ENCODE data around the gene NR4A3. TPM values are rescaled to one million over a fixed set of nuclear protein-coding genes. Genes with fewer than 3 reads are reported as not detected.

NR4A3 gene
- total and polyA plus RNA-seq, 10 of the 15 experiments (the other 5 are each of a cell fraction or from before 2014, with no cell fraction given): 0.04 to 2.1 (median 0.64) TPM; not detected in 1

- no peak for DNase-seq (ENCODE audit: low read depth, low spot score)
- Histone ChIP-seq H3K4me1 (ENCODE audit: control insufficient read depth, insufficient read depth, low read length) (no peaks in the 10 kb centered on the region), H3K4me3 (no peak overlapping the region), H3K36me3 (ENCODE audit: control insufficient read depth in 2 of 2, insufficient read depth in 2 of 2, low read length in 1 of 2) (no peaks in the 10 kb centered on the region), H4K20me1 (ENCODE audit: control insufficient read depth, insufficient read depth) (no peaks in the 10 kb centered on the region), H3K27ac (ENCODE audit: control insufficient read depth, insufficient read depth) (no peak overlapping the region), H3K27me3 (replicated peaks in 1 of 2; ENCODE audit: control insufficient read depth in 2 of 2, insufficient read depth in 2 of 2, low read length in 1 of 2) (no peaks in the 10 kb centered on the region), H3K79me2 (ENCODE audit: control insufficient read depth, insufficient read depth, low read length) (no peaks in the 10 kb centered on the region), H3K9ac (ENCODE audit: control insufficient read depth, insufficient read depth, low read length) (no peak overlapping the region), H2AFZ (ENCODE audit: control insufficient read depth, low read depth, low read length) (no peak overlapping the region), H3K9me3 (replicated peaks; ENCODE audit: control insufficient read depth, insufficient read depth, low read length) (no peaks in the 10 kb centered on the region), H3K4me2 (ENCODE audit: control insufficient read depth, insufficient read depth) (no peak overlapping the region)
- intact Hi-C loops (cut with micrococcal nuclease; ENCODE audit: unreplicated experiment) (no loop called here), in situ Hi-C loops (cut with MboI) (no loop called here)
- 80% methylated on average over 1 of the region's 1 CpG for WGBS (ENCODE audit: insufficient coverage, insufficient replicate concordance, low lambda C conversion rate, missing lambda C conversion rate)
- RAD21 ChIA-PET (ENCODE audit: unreplicated experiment): no interaction called here
- POLR2A ChIA-PET: no interaction called here
- SMC1A ChIA-PET (ENCODE audit: uncharacterized antibody, unreplicated experiment): interaction anchor here (1.2 kb wide), 1 partner anchor 11 kb away, joined by 3 read pairs; no protein-coding TSS in a partner anchor
- CTCF ChIA-PET: no interaction called here
- no TSS peak for BruUV-seq (replicated peaks)
- no peak for TF ChIP-seq TBL1XR1 (IDR thresholded peaks at IDR 0.05; ENCODE audit: low read depth, low read length)
- no peak for TF ChIP-seq ZNF24 (IDR thresholded peaks at IDR 0.05)
- no peak for TF ChIP-seq ZNF384 (IDR thresholded peaks at IDR 0.05; ENCODE audit: borderline replicate concordance, low read depth, low read length)
- no peak for TF ChIP-seq ZZZ3 (IDR thresholded peaks at IDR 0.05; ENCODE audit: control insufficient read depth, insufficient read length, low read depth)
- TF ChIP-seq, protein P1, sequence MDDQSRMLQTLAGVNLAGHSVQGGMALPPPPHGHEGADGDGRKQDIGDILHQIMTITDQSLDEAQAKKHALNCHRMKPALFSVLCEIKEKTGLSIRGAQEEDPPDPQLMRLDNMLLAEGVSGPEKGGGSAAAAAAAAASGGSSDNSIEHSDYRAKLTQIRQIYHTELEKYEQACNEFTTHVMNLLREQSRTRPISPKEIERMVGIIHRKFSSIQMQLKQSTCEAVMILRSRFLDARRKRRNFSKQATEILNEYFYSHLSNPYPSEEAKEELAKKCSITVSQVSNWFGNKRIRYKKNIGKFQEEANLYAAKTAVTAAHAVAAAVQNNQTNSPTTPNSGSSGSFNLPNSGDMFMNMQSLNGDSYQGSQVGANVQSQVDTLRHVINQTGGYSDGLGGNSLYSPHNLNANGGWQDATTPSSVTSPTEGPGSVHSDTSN (IDR thresholded peaks at IDR 0.05; ENCODE audit: insufficient replicate concordance, low read depth, low read length): no peak
- TF ChIP-seq ZNF622 (IDR thresholded peaks at IDR 0.05): no peak
- no peak for FAIRE-seq
- ATAC-seq: no peak
Observed at GRCh38 chr9:99840072-99840471, 18.4 kb downstream of the NR4A3 start.

DNA sequence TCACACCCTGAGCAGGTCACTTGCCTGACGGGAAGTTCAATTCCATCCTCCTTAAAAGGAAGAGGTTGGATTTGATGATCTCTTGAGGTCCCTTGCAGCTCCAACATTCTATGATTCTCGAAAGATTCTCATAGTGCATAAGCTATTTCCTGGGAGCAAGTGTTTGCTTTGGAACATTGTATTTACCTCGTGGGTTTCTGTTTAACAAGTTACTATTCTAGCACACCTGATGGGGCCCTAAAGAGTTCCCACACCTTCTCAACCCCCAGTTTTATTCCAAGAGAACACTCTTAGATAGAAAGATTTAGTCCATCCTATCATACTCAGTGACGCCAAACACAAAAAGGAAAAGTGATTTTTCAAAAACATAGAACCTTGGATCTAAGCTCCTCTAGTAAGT lies 23.4 kb downstream of the NR4A3 start:
- intact Hi-C loops (cut with micrococcal nuclease; ENCODE audit: unreplicated experiment) (no loop called here), in situ Hi-C loops (cut with MboI) (no loop called here)
- ATAC-seq: no peak
- no TSS peak for BruUV-seq (replicated peaks)
- no peak for DNase-seq (ENCODE audit: low read depth, low spot score)
- Histone ChIP-seq H3K9me3 (replicated peaks; ENCODE audit: control insufficient read depth, insufficient read depth, low read length) (no peaks in the 10 kb centered on the region), H3K27ac (ENCODE audit: control insufficient read depth, insufficient read depth) (no peak overlapping the region), H3K4me1 (ENCODE audit: control insufficient read depth, insufficient read depth, low read length) (no peaks in the 10 kb centered on the region), H3K9ac (ENCODE audit: control insufficient read depth, insufficient read depth, low read length) (no peak overlapping the region), H3K4me3 (no peak overlapping the region), H2AFZ (ENCODE audit: control insufficient read depth, low read depth, low read length) (no peak overlapping the region), H4K20me1 (ENCODE audit: control insufficient read depth, insufficient read depth) (no peaks in the 10 kb centered on the region), H3K4me2 (ENCODE audit: control insufficient read depth, insufficient read depth) (no peak overlapping the region), H3K79me2 (ENCODE audit: control insufficient read depth, insufficient read depth, low read length) (no peaks in the 10 kb centered on the region), H3K36me3 (ENCODE audit: control insufficient read depth in 2 of 2, insufficient read depth in 2 of 2, low read length in 1 of 2) (no peaks in the 10 kb centered on the region), H3K27me3 (replicated peaks in 1 of 2; ENCODE audit: control insufficient read depth in 2 of 2, insufficient read depth in 2 of 2, low read length in 1 of 2) (no peaks in the 10 kb centered on the region)
- no peak for TF ChIP-seq NFYB (IDR thresholded peaks at IDR 0.05; ENCODE audit: insufficient read depth, low read depth, low read length)
- TF ChIP-seq MEF2B (IDR thresholded peaks at IDR 0.05; ENCODE audit: partially characterized antibody, poor library complexity, severe bottlenecking): no peak
- no peak for TF ChIP-seq POLR2A (IDR thresholded peaks at IDR 0.05; ENCODE audit: low read depth, low read length)
- no peak for TF ChIP-seq NRF1 (conservative IDR thresholded peaks at IDR 0.05; ENCODE audit: low read depth, low read length)
- TF ChIP-seq, protein P2, sequence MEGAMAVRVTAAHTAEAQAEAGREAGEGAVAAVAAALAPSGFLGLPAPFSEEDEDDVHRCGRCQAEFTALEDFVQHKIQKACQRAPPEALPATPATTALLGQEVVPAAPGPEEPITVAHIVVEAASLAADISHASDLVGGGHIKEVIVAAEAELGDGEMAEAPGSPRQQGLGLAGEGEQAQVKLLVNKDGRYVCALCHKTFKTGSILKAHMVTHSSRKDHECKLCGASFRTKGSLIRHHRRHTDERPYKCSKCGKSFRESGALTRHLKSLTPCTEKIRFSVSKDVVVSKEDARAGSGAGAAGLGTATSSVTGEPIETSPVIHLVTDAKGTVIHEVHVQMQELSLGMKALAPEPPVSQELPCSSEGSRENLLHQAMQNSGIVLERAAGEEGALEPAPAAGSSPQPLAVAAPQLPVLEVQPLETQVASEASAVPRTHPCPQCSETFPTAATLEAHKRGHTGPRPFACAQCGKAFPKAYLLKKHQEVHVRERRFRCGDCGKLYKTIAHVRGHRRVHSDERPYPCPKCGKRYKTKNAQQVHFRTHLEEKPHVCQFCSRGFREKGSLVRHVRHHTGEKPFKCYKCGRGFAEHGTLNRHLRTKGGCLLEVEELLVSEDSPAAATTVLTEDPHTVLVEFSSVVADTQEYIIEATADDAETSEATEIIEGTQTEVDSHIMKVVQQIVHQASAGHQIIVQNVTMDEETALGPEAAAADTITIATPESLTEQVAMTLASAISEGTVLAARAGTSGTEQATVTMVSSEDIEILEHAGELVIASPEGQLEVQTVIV (IDR thresholded peaks at IDR 0.05; ENCODE audit: borderline replicate concordance, partially characterized antibody): no peak
- no peak for TF ChIP-seq WRNIP1 (IDR thresholded peaks at IDR 0.05; ENCODE audit: borderline replicate concordance, low read depth, low read length)
- ChIA-PET SMC1A (ENCODE audit: uncharacterized antibody, unreplicated experiment) (interaction anchor here (1.5 kb wide), 1 partner anchor 15 kb away, joined by 4 read pairs; no protein-coding TSS in a partner anchor), POLR2A (no interaction called here), RAD21 (ENCODE audit: unreplicated experiment) (no interaction called here), CTCF (interaction anchor here (0.8 to 1.5 kb wide), 4 partner anchors 9 to 21 kb away, joined by 3 to 5 read pairs (median 4); no protein-coding TSS in a partner anchor)
- 84% methylated on average over 4 of the region's 4 CpGs for WGBS (ENCODE audit: insufficient coverage, insufficient replicate concordance, low lambda C conversion rate, missing lambda C conversion rate)
- no peak for FAIRE-seq

Data from GM12878 (cell line).